Neuronal stem cell (in vitro differentiated cells): Measurements from ENCODE around the gene BNIP5.

Source experiments
- DNase-seq: peaks from one replicate; pipeline ENCODE4 v3.0.0-alpha.2; 2013; ENCODE audit warnings: low spot score
- H2AFZ ChIP-seq: one replicate; pipeline ENCODE4 v1.6.1; 2013; ENCODE audit warnings: mild to moderate bottlenecking, low read length, inconsistent platforms
- H2AK5ac ChIP-seq: 2 replicates; pipeline ENCODE4 v1.6.1; 2013; ENCODE audit warnings: low read depth, mild to moderate bottlenecking, inconsistent platforms, low read length, moderate library complexity, mixed read lengths
- H2BK120ac ChIP-seq: 2 replicates; pipeline ENCODE4 v1.6.1; 2013; ENCODE audit warnings: low read depth, mild to moderate bottlenecking, inconsistent platforms, low read length, moderate library complexity, mixed read lengths
- H2BK12ac ChIP-seq: one replicate; pipeline ENCODE4 v1.6.1; 2013; ENCODE audit warnings: low read length, inconsistent platforms
- H2BK15ac ChIP-seq: 2 replicates; pipeline ENCODE4 v1.6.1; 2013; ENCODE audit warnings: mild to moderate bottlenecking, low read length, inconsistent platforms, mixed read lengths
- H2BK5ac ChIP-seq: one replicate; pipeline ENCODE4 v1.6.1; 2013; ENCODE audit warnings: inconsistent platforms, mild to moderate bottlenecking, low read length, moderate library complexity
- H3K14ac ChIP-seq: one replicate; pipeline ENCODE4 v1.6.1; 2013; ENCODE audit warnings: low read length, inconsistent platforms
- H3K18ac ChIP-seq: 2 replicates; pipeline ENCODE4 v1.6.1; 2013; ENCODE audit warnings: low read length, inconsistent platforms
- H3K23ac ChIP-seq: 2 replicates; pipeline ENCODE4 v1.6.1; 2013; ENCODE audit warnings: low read depth, mild to moderate bottlenecking, mixed read lengths, low read length, inconsistent platforms; ENCODE audit not compliant: poor library complexity
- H3K27ac ChIP-seq: replicated peaks from 3 replicates; pipeline ENCODE4 v1.5.1; 2013; ENCODE audit warnings: low read length, inconsistent platforms
- H3K27me3 ChIP-seq, 3 experiments: 2 replicates each; pipeline ENCODE4 v1.6.1; 2013; ENCODE audit warnings: low read length in 3 of 3, mild to moderate bottlenecking in 2 of 3, inconsistent platforms in 1 of 3, low read depth in 1 of 3, mixed read lengths in 1 of 3, moderate library complexity in 1 of 3; ENCODE audit not compliant: control insufficient read depth in 3 of 3, insufficient read depth in 3 of 3
- H3K36me3 ChIP-seq, 2 donors: replicated peaks in 1 of 2; 2 replicates each; pipeline ENCODE4 v1.6.1; 2013; ENCODE audit warnings: low read length in 2 of 2; ENCODE audit not compliant: control insufficient read depth in 2 of 2, insufficient read depth in 2 of 2
- H3K4ac ChIP-seq: 2 replicates; pipeline ENCODE4 v1.6.1; 2013; ENCODE audit warnings: inconsistent platforms, mild to moderate bottlenecking, low read length, moderate library complexity
- H3K4me1 ChIP-seq, 2 donors: 1 replicate in 1 of 2; 2 replicates in 1 of 2; pipeline ENCODE4 v1.6.1; 2013; ENCODE audit warnings: low read length in 2 of 2, low read depth in 1 of 2; ENCODE audit not compliant: control insufficient read depth in 2 of 2, insufficient read depth in 1 of 2
- H3K4me2 ChIP-seq: one replicate; pipeline ENCODE4 v1.6.1; 2013; ENCODE audit warnings: mild to moderate bottlenecking, low read length, inconsistent platforms; ENCODE audit not compliant: insufficient read depth, poor library complexity, severe bottlenecking
- H3K4me3 ChIP-seq, 2 donors: 2 replicates each; pipeline ENCODE4 v1.5.1; 2013; ENCODE audit warnings: low read length in 2 of 2, mild to moderate bottlenecking in 2 of 2, inconsistent platforms in 1 of 2, moderate library complexity in 1 of 2
- H3K79me1 ChIP-seq: one replicate; pipeline ENCODE4 v1.6.1; 2013; ENCODE audit warnings: low read depth, mild to moderate bottlenecking, inconsistent platforms, low read length, moderate library complexity
- H3K9ac ChIP-seq: one replicate; pipeline ENCODE4 v1.6.1; 2013; ENCODE audit warnings: mild to moderate bottlenecking, low read depth, low read length, inconsistent platforms; ENCODE audit not compliant: poor library complexity
- H3K9me3 ChIP-seq, 2 donors: replicated peaks in 1 of 2; 2 replicates each; pipeline versions ENCODE3 to v1.6.1; 2013; ENCODE audit warnings: low read length in 2 of 2, mild to moderate bottlenecking in 2 of 2, inconsistent platforms in 1 of 2, low read depth in 1 of 2, mixed read lengths in 1 of 2, moderate library complexity in 1 of 2; ENCODE audit not compliant: control insufficient read depth in 2 of 2, insufficient read depth in 1 of 2
- H4K8ac ChIP-seq: one replicate; pipeline ENCODE4 v1.6.1; 2013; ENCODE audit warnings: low read depth, mild to moderate bottlenecking, inconsistent platforms, low read length, moderate library complexity
- H4K91ac ChIP-seq: one replicate; pipeline ENCODE4 v1.6.1; 2013; ENCODE audit warnings: low read length, low read depth, mild to moderate bottlenecking, inconsistent platforms; ENCODE audit not compliant: poor library complexity
- WGBS, 2 donors: extraction: QIAGEN DNeasy Blood & Tissue Kit; methylation state at CpG; one replicate each; pipeline ENCODE4 v1.1.7; 2013; ENCODE audit warnings: missing lambda C conversion rate in 2 of 2, mixed read lengths in 1 of 2; ENCODE audit not compliant: insufficient read length in 2 of 2, insufficient replicate concordance in 1 of 2; ENCODE audit errors: extremely low coverage in 2 of 2; 5-methylcytosine and 5-hydroxymethylcytosine counted together

The BNIP5 gene

DNA sequence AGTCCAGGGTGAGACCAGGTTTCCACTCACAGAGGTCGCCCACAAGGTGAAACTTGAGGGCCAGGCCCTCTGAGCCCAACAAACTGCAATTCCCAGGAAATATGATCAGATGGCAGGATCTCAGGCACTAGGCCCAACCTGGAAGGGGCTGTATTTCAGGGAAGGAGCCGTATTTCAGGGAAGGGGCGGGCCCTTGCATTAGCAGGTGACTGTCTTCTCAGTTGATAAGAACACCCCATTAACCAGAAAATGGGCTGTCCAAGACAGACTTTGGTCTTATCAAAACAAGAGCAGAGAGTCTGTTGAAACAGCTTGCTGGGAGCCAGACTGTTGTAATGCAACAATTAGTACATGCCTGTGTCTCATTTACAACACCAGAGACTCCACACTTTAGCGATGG, 10.9 kb upstream of the BNIP5 start:
- Histone ChIP-seq H3K36me3 (no peaks in the 10 kb centered on the region), H3K9me3 (no peaks in the 10 kb centered on the region), H3K23ac (no peak overlapping the region), H3K18ac (no peak overlapping the region), H4K91ac (no peak overlapping the region), H3K9ac (no peak overlapping the region), H4K8ac (no peak overlapping the region), H3K14ac (no peak overlapping the region), H2AK5ac (no peak overlapping the region), H2AFZ (no peak overlapping the region), H3K27me3 (peaks cover 0 to 12% (median 0%) of the 10 kb centered on the region in 3 experiments), H3K79me1 (no peaks in the 10 kb centered on the region), H3K4ac (no peak overlapping the region), H2BK5ac (no peak overlapping the region), H2BK120ac (no peak overlapping the region), H3K4me3 (no peak overlapping the region), H3K4me2 (no peak overlapping the region), H3K4me1 (peaks cover 0 to 5% of the 10 kb centered on the region in 2 donors), H2BK15ac (no peak overlapping the region), H3K27ac (no peak overlapping the region), H2BK12ac (no peak overlapping the region)
- no peak for DNase-seq
- WGBS, 2 donors = no CpG with 5 or more reads among the region's 4 CpGs

GRCh38 chr6:36346486-36347273, 10.0 kb upstream of the BNIP5 start:
- H2AFZ ChIP-seq = no peak overlapping the region
- no peak overlapping the region for H3K14ac ChIP-seq
- no peak overlapping the region for H2BK12ac ChIP-seq
- no peak overlapping the region for H2AK5ac ChIP-seq
- H3K9me3 ChIP-seq = no peaks in the 10 kb centered on the region
- H4K91ac ChIP-seq = no peak overlapping the region
- no peak overlapping the region for H3K4me3 ChIP-seq
- DNase-seq = no peak
- no peak overlapping the region for H2BK5ac ChIP-seq
- no peak overlapping the region for H2BK15ac ChIP-seq
- H3K36me3 ChIP-seq = no peaks in the 10 kb centered on the region
- H3K79me1 ChIP-seq = no peaks in the 10 kb centered on the region
- H3K4me1 ChIP-seq = peaks cover 0 to 5% of the 10 kb centered on the region in 2 donors
- no peak overlapping the region for H4K8ac ChIP-seq
- H3K4me2 ChIP-seq = no peak overlapping the region
- no CpG with 5 or more reads among the region's 20 CpGs for WGBS, 2 donors
- no peak overlapping the region for H3K4ac ChIP-seq
- H3K23ac ChIP-seq = no peak overlapping the region
- no peak overlapping the region for H2BK120ac ChIP-seq
- H3K9ac ChIP-seq = no peak overlapping the region
- peaks cover 0 to 20% (median 0%) of the 10 kb centered on the region in 3 experiments for H3K27me3 ChIP-seq
- H3K27ac ChIP-seq = no peak overlapping the region
- H3K18ac ChIP-seq = peak overlapping the region; percentile 37

- no peaks in the 10 kb centered on the region for H3K9me3 ChIP-seq
- no peak overlapping the region for H3K18ac ChIP-seq
- peaks cover 0 to 20% (median under 1%) of the 10 kb centered on the region in 3 experiments for H3K27me3 ChIP-seq
- no peak overlapping the region for H2BK12ac ChIP-seq
- no peak overlapping the region for H2BK15ac ChIP-seq
- no peaks in the 10 kb centered on the region for H3K36me3 ChIP-seq
- no peaks in the 10 kb centered on the region for H3K79me1 ChIP-seq
- no peak overlapping the region for H2BK5ac ChIP-seq
- no peak overlapping the region for H2AFZ ChIP-seq
- no peak overlapping the region for H3K4me2 ChIP-seq
- no peak overlapping the region for H3K27ac ChIP-seq
- H3K4me3 ChIP-seq = no peak overlapping the region
- no peak overlapping the region for H2AK5ac ChIP-seq
- no peak overlapping the region for H3K14ac ChIP-seq
- H3K4me1 ChIP-seq = peaks cover under 1 to 5% of the 10 kb centered on the region in 2 donors
- no peak for DNase-seq
- no peak overlapping the region for H2BK120ac ChIP-seq
- H3K23ac ChIP-seq = no peak overlapping the region
- H3K9ac ChIP-seq = no peak overlapping the region
- H3K4ac ChIP-seq = no peak overlapping the region
- no peak overlapping the region for H4K8ac ChIP-seq
- no CpG with 5 or more reads among the region's 13 CpGs for WGBS, 2 donors
- H4K91ac ChIP-seq = no peak overlapping the region
Observed at GRCh38 chr6:36345681-36346466, 9.2 kb upstream of the BNIP5 start.

DNA sequence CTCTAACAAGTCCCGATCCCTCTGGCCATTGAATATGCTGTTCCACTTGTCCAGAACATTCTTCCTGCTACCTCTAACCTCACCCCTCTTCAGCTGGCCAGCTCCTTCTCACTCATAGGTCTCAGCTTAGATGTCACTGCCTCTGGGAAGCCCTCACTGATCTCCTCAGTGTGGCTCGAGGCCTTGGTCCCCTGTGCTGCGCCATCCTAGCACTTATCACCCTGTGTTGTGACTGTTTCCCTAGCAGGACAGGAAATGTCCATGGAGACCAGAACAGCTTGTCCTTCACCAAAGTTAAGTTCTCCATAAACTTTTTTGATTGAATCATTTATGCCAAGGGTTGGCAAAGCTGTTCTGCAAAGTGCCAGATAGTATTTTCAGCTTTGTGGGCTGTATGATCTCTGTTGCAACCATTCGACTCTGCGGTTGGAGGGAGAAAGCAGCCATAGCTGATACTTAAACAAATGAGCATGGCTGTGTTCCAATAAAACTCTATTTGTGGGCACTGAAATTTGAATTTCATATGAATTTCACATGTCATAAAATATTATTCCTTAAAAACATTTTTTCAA, 6.5 kb upstream of the BNIP5 start:
- Histone ChIP-seq H2AFZ (no peak overlapping the region), H4K8ac (no peak overlapping the region), H4K91ac (no peak overlapping the region), H2BK5ac (no peak overlapping the region), H2BK120ac (no peak overlapping the region), H3K4me2 (no peak overlapping the region), H3K4ac (no peak overlapping the region), H3K79me1 (no peaks in the 10 kb centered on the region), H3K18ac (no peak overlapping the region), H3K14ac (no peak overlapping the region), H3K9me3 (no peaks in the 10 kb centered on the region), H3K36me3 (no peaks in the 10 kb centered on the region), H3K27me3 (peaks cover 0 to 38% (median 6%) of the 10 kb centered on the region in 3 experiments), H2AK5ac (no peak overlapping the region), H3K4me3 (no peak overlapping the region), H3K4me1 (peaks cover 2 to 9% of the 10 kb centered on the region in 2 donors), H2BK15ac (no peak overlapping the region), H3K27ac (no peak overlapping the region), H3K23ac (no peak overlapping the region), H2BK12ac (no peak overlapping the region), H3K9ac (no peak overlapping the region)
- no peak for DNase-seq
- WGBS, 2 donors = no CpG with 5 or more reads among the region's 5 CpGs
